Osteocyte (in vitro differentiated cells): ENCODE data around the gene KCTD20. TPM values are rescaled to one million over a fixed set of nuclear protein-coding genes. Genes with fewer than 3 reads are reported as not detected.

Experiments
- DNase-seq: peaks from one replicate; pipeline ENCODE4 v3.0.0; 2021; ENCODE audit warnings: mixed read lengths; ENCODE audit not compliant: unreplicated experiment; ENCODE audit errors: extremely low spot score
- H3K27ac Mint-ChIP-seq: one replicate; pipeline ENCODE4 v1.8.0; 2021; ENCODE audit warnings: mild to moderate bottlenecking, mixed read lengths; ENCODE audit not compliant: unreplicated experiment
- H3K27me3 Mint-ChIP-seq: one replicate; pipeline ENCODE4 v1.8.0; 2021; ENCODE audit warnings: mixed read lengths; ENCODE audit not compliant: unreplicated experiment
- H3K36me3 Mint-ChIP-seq: one replicate; pipeline ENCODE4 v1.8.0; 2021; ENCODE audit warnings: mixed read lengths; ENCODE audit not compliant: unreplicated experiment
- H3K4me1 Mint-ChIP-seq: one replicate; pipeline ENCODE4 v1.8.0; 2021; ENCODE audit warnings: mixed read lengths; ENCODE audit not compliant: unreplicated experiment
- H3K4me3 Mint-ChIP-seq: one replicate; pipeline ENCODE4 v1.8.0; 2021; ENCODE audit warnings: mild to moderate bottlenecking, moderate library complexity, mixed read lengths; ENCODE audit not compliant: unreplicated experiment
- H3K9me3 Mint-ChIP-seq: one replicate; pipeline ENCODE4 v1.8.0; 2021; ENCODE audit warnings: mixed read lengths; ENCODE audit not compliant: unreplicated experiment
- total RNA-seq: library from RNA; stranded (reverse); gene quantifications from 2 replicates; pipeline ENCODE4 v1.2.1, GENCODE V29; 2021
- TF ChIP-seq, protein P1 (sequence below): fragments of 200-600 bp; sonication (generic); IDR thresholded peaks from 2 replicates; pipeline ENCODE4 v1.5.0; 2021; ENCODE audit warnings: antibody characterized with exemption, mild to moderate bottlenecking, moderate library complexity

Gene KCTD20
- total RNA-seq, 1 donor from 2014 or later, result 76.3 TPM

DNA sequence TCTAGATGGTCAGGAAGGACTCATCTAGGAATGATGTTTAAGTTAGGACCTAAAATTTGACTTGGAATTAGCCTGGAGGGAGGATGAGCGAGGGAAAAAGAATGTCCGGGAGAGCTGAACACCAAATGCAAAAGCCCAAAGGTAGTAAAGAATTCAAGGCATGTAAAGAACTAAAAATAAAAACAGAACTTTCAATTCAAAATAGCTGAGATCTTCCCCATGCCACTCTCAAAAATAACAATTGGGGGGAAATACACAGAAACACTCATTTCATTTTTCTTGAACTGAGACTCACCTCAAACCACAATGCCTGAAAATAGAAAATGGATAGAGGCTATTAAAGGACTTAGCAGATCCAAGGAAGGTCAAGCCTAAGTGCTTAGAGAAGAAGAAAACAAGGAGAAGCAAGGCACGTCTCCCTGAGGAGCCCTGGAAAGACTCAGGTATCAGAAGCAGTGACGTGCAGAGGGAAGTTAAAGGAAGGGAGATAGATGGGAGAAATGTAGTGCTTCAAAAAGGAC lies 10.6 kb upstream of the KCTD20 start:
- Mint-ChIP-seq H3K4me1 (peaks cover 27% of the 10 kb centered on the region), H3K27ac (peak overlapping the region; percentile 77), H3K27me3 (no peaks in the 10 kb centered on the region), H3K9me3 (no peaks in the 10 kb centered on the region), H3K4me3 (peak overlapping the region; percentile 28), H3K36me3 (no peaks in the 10 kb centered on the region)
- TF ChIP-seq, protein P1, sequence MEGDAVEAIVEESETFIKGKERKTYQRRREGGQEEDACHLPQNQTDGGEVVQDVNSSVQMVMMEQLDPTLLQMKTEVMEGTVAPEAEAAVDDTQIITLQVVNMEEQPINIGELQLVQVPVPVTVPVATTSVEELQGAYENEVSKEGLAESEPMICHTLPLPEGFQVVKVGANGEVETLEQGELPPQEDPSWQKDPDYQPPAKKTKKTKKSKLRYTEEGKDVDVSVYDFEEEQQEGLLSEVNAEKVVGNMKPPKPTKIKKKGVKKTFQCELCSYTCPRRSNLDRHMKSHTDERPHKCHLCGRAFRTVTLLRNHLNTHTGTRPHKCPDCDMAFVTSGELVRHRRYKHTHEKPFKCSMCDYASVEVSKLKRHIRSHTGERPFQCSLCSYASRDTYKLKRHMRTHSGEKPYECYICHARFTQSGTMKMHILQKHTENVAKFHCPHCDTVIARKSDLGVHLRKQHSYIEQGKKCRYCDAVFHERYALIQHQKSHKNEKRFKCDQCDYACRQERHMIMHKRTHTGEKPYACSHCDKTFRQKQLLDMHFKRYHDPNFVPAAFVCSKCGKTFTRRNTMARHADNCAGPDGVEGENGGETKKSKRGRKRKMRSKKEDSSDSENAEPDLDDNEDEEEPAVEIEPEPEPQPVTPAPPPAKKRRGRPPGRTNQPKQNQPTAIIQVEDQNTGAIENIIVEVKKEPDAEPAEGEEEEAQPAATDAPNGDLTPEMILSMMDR, result no peak
- no peak for DNase-seq

DNA sequence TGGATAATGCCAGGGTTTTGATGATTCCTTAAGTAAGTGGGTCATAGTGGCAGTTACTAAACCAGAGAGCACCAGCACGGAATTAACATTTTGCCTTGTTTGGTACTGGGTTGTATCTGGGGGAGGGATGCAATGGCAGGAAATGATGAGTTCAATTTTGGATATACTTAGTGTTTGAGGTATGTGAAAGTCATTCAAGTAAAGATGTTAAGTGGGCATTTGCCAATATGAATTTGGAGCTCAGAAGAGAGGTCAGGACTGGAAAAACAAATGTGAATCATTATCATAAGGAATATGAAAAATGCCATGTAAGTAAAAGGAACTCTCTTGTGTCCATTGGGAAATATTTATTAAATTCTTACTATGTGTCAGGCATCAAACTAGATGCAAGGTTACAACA lies 6.3 kb upstream of the KCTD20 start:
- TF ChIP-seq, protein P1, result no peak
- no peak for DNase-seq
- no peaks in the 10 kb centered on the region for H3K36me3 Mint-ChIP-seq
- no peaks in the 10 kb centered on the region for H3K27me3 Mint-ChIP-seq
- no peak overlapping the region for H3K4me3 Mint-ChIP-seq
- H3K4me1 Mint-ChIP-seq, result peaks cover 32% of the 10 kb centered on the region
- peak overlapping the region; percentile 45 for H3K27ac Mint-ChIP-seq
- H3K9me3 Mint-ChIP-seq, result no peaks in the 10 kb centered on the region

DNA sequence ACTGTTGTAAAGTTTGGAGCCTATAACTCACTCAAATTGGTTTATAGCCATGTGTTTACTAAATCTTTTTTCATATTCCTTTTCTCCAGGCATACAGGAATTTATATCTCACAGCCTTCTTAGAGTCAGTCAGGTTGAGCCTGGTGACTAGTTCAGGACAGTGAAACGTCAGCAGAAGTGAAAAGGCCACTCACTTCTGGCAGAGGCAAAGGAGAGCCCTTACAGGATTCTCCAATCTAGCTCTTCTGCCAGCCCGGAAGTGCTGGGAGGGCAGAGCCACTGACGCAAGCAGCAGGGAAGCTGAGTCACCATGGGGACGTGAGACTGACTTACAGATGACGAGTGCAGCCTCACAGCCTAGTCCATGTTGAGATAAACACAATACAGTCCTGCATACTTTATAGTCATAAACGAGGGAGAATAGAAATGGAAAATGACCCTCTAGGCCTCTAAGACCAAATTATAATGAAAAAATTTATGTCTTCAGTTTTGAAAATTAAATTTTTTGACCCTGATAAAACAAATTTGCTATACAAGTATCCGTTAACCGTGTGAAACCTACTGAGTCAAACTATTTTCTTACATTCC lies 1.4 kb upstream of the KCTD20 start:
- Mint-ChIP-seq H3K27ac (peak overlapping the region; percentile 97), H3K36me3 (peaks cover 2% of the 10 kb centered on the region), H3K4me3 (no peak overlapping the region), H3K4me1 (peaks cover 45% of the 10 kb centered on the region), H3K27me3 (no peaks in the 10 kb centered on the region), H3K9me3 (no peaks in the 10 kb centered on the region)
- DNase-seq, result peak; percentile 92
- TF ChIP-seq, protein P1, result no peak

DNA sequence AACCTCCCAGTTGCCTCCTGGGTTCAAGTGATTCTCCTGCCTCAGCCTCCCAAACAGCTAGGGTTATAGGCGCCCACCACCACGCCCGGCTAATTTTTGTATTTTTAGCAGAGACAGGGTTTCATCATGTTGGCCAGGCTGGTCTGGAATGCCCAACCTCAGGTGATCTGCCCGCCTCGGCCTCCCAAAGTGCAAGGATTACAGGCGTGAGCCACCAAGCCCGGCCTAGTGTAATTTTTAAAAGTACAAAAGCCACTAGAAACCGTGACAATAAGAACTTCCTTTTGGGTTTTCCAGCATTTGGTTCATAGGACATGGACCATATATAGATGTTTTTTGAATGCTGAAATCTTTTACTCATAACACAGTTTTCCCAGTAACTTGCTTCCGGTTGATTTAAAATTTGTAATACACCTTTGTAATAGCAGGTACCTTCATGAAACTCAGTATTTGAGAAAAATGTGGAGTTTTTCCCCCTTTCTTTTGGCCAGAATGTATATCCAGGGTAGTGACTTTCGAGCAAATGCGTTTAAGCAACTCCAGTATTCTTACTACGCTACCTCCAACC lies 613 bp upstream of the KCTD20 start:
- no peaks in the 10 kb centered on the region for H3K27me3 Mint-ChIP-seq
- peak; percentile 56 for DNase-seq
- peaks cover 2% of the 10 kb centered on the region for H3K36me3 Mint-ChIP-seq
- H3K27ac Mint-ChIP-seq, result peak overlapping the region; percentile 97
- peak overlapping the region; percentile 95 for H3K4me3 Mint-ChIP-seq
- no peaks in the 10 kb centered on the region for H3K9me3 Mint-ChIP-seq
- peaks cover 41% of the 10 kb centered on the region for H3K4me1 Mint-ChIP-seq
- TF ChIP-seq, protein P1, result no peak
